ENCODE results near the gene GCN1.
A peak's percentile ranks its signal among the peaks of the same experiment; 100 is the strongest.
"Not testable (repeated sequence)": the region's sequence is repeated elsewhere in the genome, so short reads cannot be mapped to it uniquely, and the experiment has no call there.

Gene GCN1

GRCh38 chr12:120194534-120195395 is at the start of gene GCN1:
TSS of gene GCN1 (minus strand) at chr12:120194715. CDS start at chr12:120194697, 18 bp downstream.
- peak; percentile 84 for DNase-seq (ENCODE audit: low read depth)

- no peak for DNase-seq (ENCODE audit: low read depth)
Observed at GRCh38 chr12:120242971-120243699, 48.6 kb upstream of the GCN1 start.

GRCh38 chr12:120242275-120242799 is 47.8 kb upstream of the GCN1 start:
- DNase-seq (ENCODE audit: low read depth) = no peak

GRCh38 chr12:120241561-120242274 is 47.2 kb upstream of the GCN1 start:
- DNase-seq (ENCODE audit: low read depth) = no peak

GRCh38 chr12:120240495-120240833 is 45.9 kb upstream of the GCN1 start:
- DNase-seq (ENCODE audit: low read depth) = no peak

- no peak for DNase-seq (ENCODE audit: low read depth)
Observed at GRCh38 chr12:120239776-120240494, 45.4 kb upstream of the GCN1 start.

GRCh38 chr12:120238839-120239445 is 44.4 kb upstream of the GCN1 start:
- no peak for DNase-seq (ENCODE audit: low read depth)

- DNase-seq (ENCODE audit: low read depth) = no peak
Observed at GRCh38 chr12:120238217-120238616, 43.7 kb upstream of the GCN1 start.

- DNase-seq (ENCODE audit: low read depth) = no peak
Observed at GRCh38 chr12:120237360-120238171, 43.1 kb upstream of the GCN1 start.

GRCh38 chr12:120236809-120237208 is 42.3 kb upstream of the GCN1 start:
- DNase-seq (ENCODE audit: low read depth) = not testable (repeated sequence)

GRCh38 chr12:120235369-120236323 is 41.1 kb upstream of the GCN1 start:
- DNase-seq (ENCODE audit: low read depth) = no peak

- no peak for DNase-seq (ENCODE audit: low read depth)
Observed at GRCh38 chr12:120234643-120235368, 40.3 kb upstream of the GCN1 start.

GRCh38 chr12:120231316-120232011 is 36.9 kb upstream of the GCN1 start:
- peak; percentile 66 for DNase-seq (ENCODE audit: low read depth)

- DNase-seq (ENCODE audit: low read depth) = no peak
Observed at GRCh38 chr12:120230974-120231315, 36.4 kb upstream of the GCN1 start.

- DNase-seq (ENCODE audit: low read depth) = no peak
Observed at GRCh38 chr12:120230326-120230973, 35.9 kb upstream of the GCN1 start.

- DNase-seq (ENCODE audit: low read depth) = no peak
Observed at GRCh38 chr12:120229487-120230325, 35.2 kb upstream of the GCN1 start.

- no peak for DNase-seq (ENCODE audit: low read depth)
Observed at GRCh38 chr12:120229071-120229486, 34.6 kb upstream of the GCN1 start.

Measured in stimulated activated CD8-positive, alpha-beta memory T cell treated with anti-CD3 and anti-CD28 coated beads, Interleukin-4, amount 100 ng/mL, for 24 hours (primary cell).